K562 treated with DMSO at 1 percent for 12 hours (cell line): ENCODE data around the gene PRDM11. TPM values are rescaled to one million over a fixed set of nuclear protein-coding genes. Genes with fewer than 3 reads are reported as not detected.

Source experiments
- total RNA-seq: library from RNA; unstranded; fragments of 300-600 nt; gene quantifications from 2 replicates; pipeline ENCODE4 v1.2.3, GENCODE V29; 2022; ENCODE audit not compliant: insufficient read depth

PRDM11 gene
- 0.38 and 0.48 TPM in 2 replicates for total RNA-seq

DNA sequence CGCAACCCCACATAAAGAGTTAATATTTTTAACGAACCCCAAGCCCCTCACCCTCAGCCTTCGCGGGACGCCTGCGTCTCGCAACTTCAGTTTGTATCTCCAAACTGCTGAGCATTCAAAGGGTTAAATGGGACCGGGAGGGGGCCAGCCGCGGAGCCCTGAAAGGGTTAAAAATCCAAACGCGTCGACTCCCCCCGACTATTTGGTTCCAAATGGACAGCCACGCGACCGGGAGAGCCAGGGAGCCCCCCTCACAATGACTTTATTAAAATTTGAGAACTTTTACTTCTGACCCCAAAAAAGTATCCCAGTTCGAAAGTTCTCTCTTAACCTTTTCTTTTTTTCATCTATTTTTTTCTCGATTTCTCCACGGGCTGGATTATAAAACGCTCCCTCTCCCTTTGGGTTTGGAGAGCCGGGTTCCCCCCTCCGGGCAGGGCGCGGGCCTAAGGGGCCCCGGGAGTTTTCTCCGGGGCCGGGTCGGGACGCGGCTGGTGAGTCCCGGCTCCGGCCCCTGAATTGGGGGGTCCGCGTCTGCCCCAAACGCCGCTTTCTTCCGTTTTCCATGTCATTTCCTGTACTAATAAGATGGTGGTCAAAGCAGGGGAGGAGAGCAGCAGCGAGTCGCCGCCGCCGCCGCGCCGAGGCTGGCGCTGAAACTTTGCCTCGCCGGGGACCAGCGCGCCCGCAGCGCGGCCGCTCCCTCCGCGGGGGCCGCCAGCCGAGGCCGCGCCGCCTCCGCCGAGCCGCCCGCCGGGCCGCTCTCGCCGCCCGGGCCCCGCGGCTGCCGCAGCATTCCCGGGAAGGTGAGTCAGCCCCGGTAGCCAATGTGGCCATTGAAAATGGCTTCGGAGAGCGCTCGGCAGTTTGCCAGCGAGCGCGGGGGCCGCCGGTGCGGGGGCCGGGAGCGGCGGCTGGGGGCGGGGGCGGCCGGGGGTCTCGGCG lies at the start of gene PRDM11:
TSS of gene PRDM11 (plus strand) at position 568 of the 945 bp plus-strand sequence. CDS start 35,128 bp downstream, outside the sequence.

Other genes with a start within 250 kb of the PRDM11 start
- gene TP53I11, start 195.8 kb upstream of the PRDM11 start, total RNA-seq = 0.23 and 0.97 TPM in 2 replicates
- gene SYT13, start 139.7 kb downstream of the PRDM11 start, total RNA-seq = 0.19 TPM in 1 of 2 replicates, not detected in the other